Measurements from ENCODE around the gene ASIC2.

ASIC2 gene

GRCh38 chr17:32964541-32964940 lies 328.6 kb downstream of the ASIC2 start:
- no peak overlapping the region for H3K27ac ChIP-seq (replicated peaks)
- H3K4me3 ChIP-seq (replicated peaks; ENCODE audit: insufficient read depth, low read length), result no peak overlapping the region
- DNase-seq (ENCODE audit: low read depth in 1 of 2, low spot score in 1 of 2), result no peak
- no peak for TF ChIP-seq GABPA (IDR thresholded peaks at IDR 0.05; ENCODE audit: low read depth)
- H3K27me3 ChIP-seq (ENCODE audit: insufficient read depth, poor library complexity, severe bottlenecking), result no peaks in the 10 kb centered on the region

Data from HL-60 (cell line).